HepG2 (cell line): ENCODE results near the gene ZNF771. TPM values are rescaled to one million over a fixed set of nuclear protein-coding genes. Genes with fewer than 3 reads are reported as not detected.
A peak's percentile ranks its signal among the peaks of the same experiment; 100 is the strongest.

Source experiments
- CCDC6 ChIP-seq: sonication (generic); formaldehyde crosslinking; IDR thresholded peaks from 2 replicates; pipeline ENCODE4 v1.8.1; 2022; ENCODE audit warnings: mild to moderate bottlenecking, missing genetic modification reagents, moderate library complexity
- ETV5 ChIP-seq: IDR thresholded peaks from 2 replicates; pipeline ENCODE4 v1.6.1; 2018; ENCODE audit warnings: missing biosample characterization, missing genetic modification reagents, inconsistent platforms, borderline replicate concordance
- FOXA1 ChIP-seq, 2 experiments: fragments of 450-650 bp in 1 of 2; sonication (generic) in 1 of 2; formaldehyde crosslinking in 1 of 2; IDR thresholded peaks; 2 replicates each; pipeline versions ENCODE4 v1.4.0 to v1.6.1; 2016 to 2020; ENCODE audit warnings: missing genetic modification reagents in 1 of 2
- FOXK1 ChIP-seq: sonication (generic); formaldehyde crosslinking; IDR thresholded peaks from 2 replicates; pipeline ENCODE4 v1.4.0; 2020; ENCODE audit warnings: low read depth, missing genetic modification reagents, borderline replicate concordance
- FOXK2 ChIP-seq: fragments of 450-650 bp; IDR thresholded peaks from 2 replicates; pipeline ENCODE4 v1.6.1; 2016
- FOXP1 ChIP-seq, 2 experiments: fragments of 450-650 bp in 1 of 2; IDR thresholded peaks; 2 replicates each; pipeline ENCODE4 v1.6.1; 2017 to 2018; ENCODE audit warnings: antibody characterized with exemption in 1 of 2
- KLF12 ChIP-seq: sonication (generic); formaldehyde crosslinking; IDR thresholded peaks from 2 replicates; pipeline ENCODE4 v1.4.0; 2020; ENCODE audit warnings: missing genetic modification reagents, borderline replicate concordance
- MAFG ChIP-seq: sonication (generic); formaldehyde crosslinking; IDR thresholded peaks from 2 replicates; pipeline ENCODE4 v1.5.1; 2020; ENCODE audit warnings: mild to moderate bottlenecking, missing genetic modification reagents
- MIER2 ChIP-seq: IDR thresholded peaks from 2 replicates; pipeline ENCODE4 v1.6.1; 2016; ENCODE audit warnings: missing biosample characterization, missing genetic modification reagents
- PPARG ChIP-seq: conservative IDR thresholded peaks from 2 replicates; pipeline ENCODE4 v1.6.1; 2016; ENCODE audit warnings: missing biosample characterization, missing genetic modification reagents
- PRDM4 ChIP-seq: sonication (generic); formaldehyde crosslinking; IDR thresholded peaks from 2 replicates; pipeline ENCODE4 v1.9.0; 2021; ENCODE audit warnings: missing genetic modification reagents, borderline replicate concordance
- SKI ChIP-seq: fragments of 450-650 bp; IDR thresholded peaks from one replicate; pipeline ENCODE4 v1.6.1; 2018; ENCODE audit warnings: mild to moderate bottlenecking; ENCODE audit not compliant: partially characterized antibody
- TEAD3 ChIP-seq: optimal IDR thresholded peaks from 2 replicates; pipeline ENCODE3; 2016; ENCODE audit warnings: borderline replicate concordance
- TERF1 ChIP-seq: sonication (generic); formaldehyde crosslinking; IDR thresholded peaks from 2 replicates; pipeline ENCODE4 v1.8.0; 2022; ENCODE audit warnings: mild to moderate bottlenecking, missing genetic modification reagents, moderate library complexity
- TFDP1 ChIP-seq: IDR thresholded peaks from 2 replicates; pipeline ENCODE4 v1.6.1; 2016; ENCODE audit warnings: missing compliant biosample characterization, missing genetic modification reagents, borderline replicate concordance
- WIZ ChIP-seq: sonication (generic); formaldehyde crosslinking; IDR thresholded peaks from 2 replicates; pipeline ENCODE4 v1.5.1; 2020; ENCODE audit warnings: mild to moderate bottlenecking, missing genetic modification reagents
- YEATS2 ChIP-seq: sonication (generic); formaldehyde crosslinking; IDR thresholded peaks from 2 replicates; pipeline ENCODE4 v1.4.0; 2020; ENCODE audit warnings: missing genetic modification reagents, borderline replicate concordance
- ZNF280D ChIP-seq: sonication (generic); formaldehyde crosslinking; IDR thresholded peaks from 2 replicates; pipeline ENCODE4 v1.5.1; 2020; ENCODE audit warnings: mild to moderate bottlenecking, missing genetic modification reagents
- ZNF382 ChIP-seq: sonication (generic); formaldehyde crosslinking; IDR thresholded peaks from 2 replicates; pipeline ENCODE4 v1.5.0; 2020; ENCODE audit warnings: missing genetic modification reagents, mild to moderate bottlenecking, borderline replicate concordance
- ZNF556 ChIP-seq: sonication (generic); formaldehyde crosslinking; IDR thresholded peaks from 2 replicates; pipeline ENCODE4 v1.4.0; 2020; ENCODE audit warnings: mild to moderate bottlenecking, missing genetic modification reagents, borderline replicate concordance
- ZNF615 ChIP-seq: sonication (generic); formaldehyde crosslinking; IDR thresholded peaks from 2 replicates; pipeline ENCODE4 v1.5.0; 2020; ENCODE audit warnings: mild to moderate bottlenecking, missing genetic modification reagents, borderline replicate concordance
- ZSCAN12 ChIP-seq: sonication (generic); formaldehyde crosslinking; IDR thresholded peaks from 2 replicates; pipeline ENCODE4 v1.9.0; 2021; ENCODE audit warnings: mild to moderate bottlenecking, missing genetic modification reagents
- polyA plus RNA-seq, 8 experiments: library from polyadenylated mRNA; depleted of rRNA in 3 of 8; stranded (reverse) in 7 of 8; unstranded in 1 of 8; fragments of >200 nt; fragmentation: Illumina TruSeq in 4 of 8; extraction: Trizol in 4 of 8; gene quantifications; 2 replicates each; pipeline versions ENCODE4 v1.2.1 to v1.2.3, GENCODE V29; 2011 to 2016; ENCODE audit warnings: low read depth in 4 of 8, missing spikeins in 1 of 8, mixed read lengths in 1 of 8; ENCODE audit not compliant: insufficient read depth in 1 of 8
- total RNA-seq, 5 experiments: library from RNA; depleted of rRNA; stranded (reverse); fragments of >200 nt; fragmentation: Illumina TruSeq; extraction: Trizol; gene quantifications; 2 replicates each; pipeline ENCODE4 v1.2.3, GENCODE V29; 2016; ENCODE audit warnings: low read depth in 1 of 5

The ZNF771 gene
- total and polyA plus RNA-seq, 2 of the 13 experiments (the other 11 are each of a cell fraction or from before 2014, with no cell fraction given): 5.0 to 11.8 TPM

- TF ChIP-seq TERF1: no peak; the same call in 1 of the 2 replicates
- peak; percentile 20; the same call in 1 of the 2 replicates for TF ChIP-seq FOXK2
- TF ChIP-seq MAFG (CRISPR knock-in tag): no peak
- TF ChIP-seq ZNF556 (CRISPR knock-in tag): peak; percentile 90
- TF ChIP-seq ETV5 (CRISPR knock-in tag): peak; percentile 8
- TF ChIP-seq CCDC6: peak; percentile 90
- TF ChIP-seq WIZ: no peak
- peak; percentile 82; the same call in 1 of the 2 replicates for TF ChIP-seq TFDP1 (CRISPR knock-in tag)
- no peak for TF ChIP-seq FOXP1 (IDR thresholded peaks at IDR 0.05)
- TF ChIP-seq FOXP1 (CRISPR knock-in tag; IDR thresholded peaks at IDR 0.05): 0 out of 2 replicates have a peak, but pooled peaks have one; percentile 13
- 0 out of 2 replicates have a peak, but pooled peaks have one; percentile 43 for TF ChIP-seq PPARG (CRISPR knock-in tag)
- TF ChIP-seq KLF12 (CRISPR knock-in tag): 0 out of 2 replicates have a peak, but pooled peaks have one; percentile 62
- TF ChIP-seq MIER2 (CRISPR knock-in tag): no peak
- TF ChIP-seq ZSCAN12 (CRISPR knock-in tag): peak; percentile 68; the same call in 1 of the 2 replicates
- no peak for TF ChIP-seq PRDM4 (CRISPR knock-in tag)
- no peak for TF ChIP-seq FOXA1 (IDR thresholded peaks at IDR 0.05)
- no peak for TF ChIP-seq FOXA1 (CRISPR knock-in tag; IDR thresholded peaks at IDR 0.05)
- TF ChIP-seq ZNF280D (CRISPR knock-in tag): peak; percentile 84; the same call in 1 of the 2 replicates
- peak; percentile 43 for TF ChIP-seq SKI
- TF ChIP-seq TEAD3 (CRISPR knock-in tag): no peak
- peak; percentile 82 for TF ChIP-seq YEATS2 (CRISPR knock-in tag)
- TF ChIP-seq FOXK1 (CRISPR knock-in tag): peak; percentile 24; the same call in 1 of the 2 replicates
- no peak for TF ChIP-seq ZNF382
- TF ChIP-seq ZNF615 (CRISPR knock-in tag): no peak
Observed at GRCh38 chr16:30407102-30407803, at the start of gene ZNF771 (continued).
